EH (cell line): ENCODE results near the gene LMOD3.

ENCODE experiments used
- DNase-seq: peaks from one replicate; pipeline ENCODE4 v3.0.0-alpha.2; 2015; ENCODE audit warnings: low read depth

LMOD3 gene

DNA sequence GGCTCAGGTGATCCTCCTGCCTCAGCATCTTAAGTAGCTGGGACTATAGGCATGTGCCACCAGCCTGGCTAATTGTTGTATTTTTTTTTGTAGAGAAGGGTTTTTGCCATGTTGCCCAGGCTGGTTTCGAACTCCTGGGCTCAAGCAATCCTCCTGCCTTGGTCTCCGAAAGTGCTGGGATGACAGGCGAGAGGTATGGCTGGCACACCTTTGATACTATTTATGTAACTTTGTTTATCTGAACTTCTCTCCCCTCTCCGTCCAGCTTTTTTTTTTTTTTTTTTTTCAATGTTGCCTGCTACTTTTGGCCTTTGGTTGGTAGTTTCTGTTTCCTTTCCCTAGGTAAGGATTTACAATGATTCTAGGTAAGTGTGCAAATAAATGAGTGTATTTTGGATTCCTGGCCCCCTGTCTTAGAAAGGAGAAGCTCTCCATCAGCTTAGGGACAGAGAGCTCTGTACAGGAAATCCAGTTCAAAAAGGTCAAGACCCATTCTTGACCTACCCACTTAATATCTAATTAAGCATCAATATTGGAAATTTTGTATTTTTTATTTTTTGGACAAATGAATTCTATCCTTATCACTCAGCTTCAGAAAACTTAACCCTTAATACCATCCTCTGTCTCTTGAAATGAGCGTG is 30.9 kb downstream of the LMOD3 start:
- DNase-seq: no peak

- peak; percentile 82 for DNase-seq
Measured at GRCh38 chr3:69090021-69090420, 32.4 kb downstream of the LMOD3 start.

DNA sequence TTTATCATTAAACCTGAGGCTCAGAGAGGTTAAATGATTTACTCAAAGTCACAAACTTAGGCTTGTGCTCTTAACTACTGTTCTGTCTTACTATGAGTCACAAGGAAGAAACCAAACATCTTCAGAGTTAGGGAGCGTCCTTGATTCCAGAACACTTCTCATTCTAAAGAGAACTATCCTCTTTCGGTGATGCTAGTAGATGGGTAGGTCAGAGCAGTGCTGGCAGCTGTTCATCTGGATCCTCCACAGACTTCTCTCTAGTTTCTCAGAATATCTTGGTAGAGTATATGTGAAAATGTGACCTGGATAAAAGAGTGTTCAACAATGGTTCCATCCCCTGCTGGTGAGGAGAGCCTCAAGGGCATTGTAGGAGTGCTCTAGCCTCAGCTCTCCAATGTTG is 34.3 kb downstream of the LMOD3 start:
- DNase-seq: peak; percentile 67

GRCh38 chr3:69087030-69087791 is 35.2 kb downstream of the LMOD3 start:
- no peak for DNase-seq

- DNase-seq: peak; percentile 92
Measured at GRCh38 chr3:69085833-69086722, 36.3 kb downstream of the LMOD3 start.

DNA sequence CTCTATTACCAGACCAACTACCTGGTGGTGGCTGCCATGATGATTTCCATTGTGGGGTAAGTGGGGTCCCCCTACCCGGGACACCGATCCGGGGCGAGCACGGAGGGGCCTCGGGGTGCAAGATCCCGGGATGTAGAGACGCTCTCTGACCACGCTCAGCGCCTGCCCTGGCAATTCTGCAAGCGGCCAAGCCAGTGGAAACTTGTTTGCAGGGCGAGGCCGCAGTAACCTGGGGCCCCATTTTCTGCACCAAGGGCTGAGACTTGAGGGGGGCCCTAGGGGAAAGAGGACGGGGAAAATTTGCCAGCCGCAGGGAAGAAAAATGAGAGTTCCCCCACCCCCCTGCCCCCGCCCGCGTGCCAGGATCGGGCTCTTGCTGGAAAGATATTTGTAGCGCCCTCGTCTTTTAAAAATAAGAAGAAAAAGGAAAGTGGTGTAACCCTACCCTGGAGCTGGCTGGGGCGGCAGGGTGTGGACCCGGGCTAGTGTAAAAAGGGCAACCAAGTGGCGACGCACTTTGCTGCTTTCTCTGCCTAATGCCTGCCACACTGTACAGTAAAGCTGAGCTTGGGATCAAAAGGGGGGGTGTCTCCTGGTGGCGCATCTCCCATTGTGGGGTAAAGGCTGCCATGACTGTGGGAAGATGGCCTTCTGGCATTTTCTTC is 37.1 kb downstream of the LMOD3 start:
- DNase-seq: peak; percentile 40

DNA sequence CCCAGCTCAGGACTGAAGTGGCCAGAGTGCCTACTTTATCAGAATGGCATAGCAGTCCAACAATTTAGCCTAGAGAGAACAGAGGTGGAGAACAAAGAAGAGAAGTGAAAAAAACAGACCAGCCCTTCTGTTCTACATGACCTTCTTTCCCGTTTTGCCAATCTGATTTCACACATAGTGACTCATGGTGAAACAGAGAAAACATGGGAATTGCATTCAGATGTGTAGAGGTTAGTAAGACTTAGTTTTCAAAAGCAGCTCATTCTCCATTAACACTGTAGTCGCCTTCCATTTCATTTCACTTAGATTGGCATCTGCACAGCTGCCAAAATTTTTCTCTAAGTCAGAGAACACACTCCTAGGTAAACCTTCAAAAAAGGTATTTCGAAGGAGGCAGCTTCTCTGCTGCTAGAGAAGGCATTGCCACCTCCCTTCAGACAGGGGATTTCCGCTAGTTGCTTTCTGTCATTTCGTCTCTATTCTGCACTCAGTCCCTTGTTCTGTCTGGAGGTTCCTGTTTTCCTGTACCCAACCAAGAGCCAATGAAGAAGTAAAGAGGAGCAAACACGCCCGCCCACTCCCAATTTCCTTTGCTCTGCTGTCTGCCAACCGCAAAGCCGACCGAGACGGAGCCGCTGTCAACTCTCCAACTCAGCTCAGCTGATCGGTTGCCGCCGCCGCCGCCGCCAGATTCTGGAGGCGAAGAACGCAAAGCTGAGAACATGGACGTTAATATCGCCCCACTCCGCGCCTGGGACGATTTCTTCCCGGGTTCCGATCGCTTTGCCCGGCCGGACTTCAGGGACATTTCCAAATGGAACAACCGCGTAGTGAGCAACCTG is 37.8 kb downstream of the LMOD3 start, which contains the start of gene ARL6IP5:
TSS of gene ARL6IP5 (plus strand) at position 612 of the 842 bp plus-strand sequence. CDS start at position 723, 111 bp downstream.
- peak; percentile 93 for DNase-seq

GRCh38 chr3:69082805-69083204 is 39.6 kb downstream of the LMOD3 start:
- peak; percentile 85 for DNase-seq

DNA sequence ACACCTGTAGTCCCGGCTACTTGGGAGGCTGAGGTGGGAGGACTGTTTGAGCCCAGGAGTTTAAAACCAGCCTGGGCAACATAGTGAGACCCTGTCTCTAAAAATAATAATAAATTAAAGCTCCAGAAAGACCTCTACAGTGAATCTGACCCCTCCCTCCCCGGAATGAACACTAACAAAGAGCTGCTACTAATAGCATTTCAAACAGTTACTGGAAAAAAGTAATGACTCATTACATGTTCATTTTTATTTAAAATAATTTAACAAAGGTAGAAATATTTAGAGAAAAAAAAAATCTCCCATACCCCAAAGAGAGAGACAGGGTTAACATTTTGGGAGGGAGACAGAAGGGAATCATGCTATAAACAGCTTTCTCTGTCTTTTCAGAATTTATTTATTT is 40.0 kb downstream of the LMOD3 start:
- DNase-seq: no peak

DNA sequence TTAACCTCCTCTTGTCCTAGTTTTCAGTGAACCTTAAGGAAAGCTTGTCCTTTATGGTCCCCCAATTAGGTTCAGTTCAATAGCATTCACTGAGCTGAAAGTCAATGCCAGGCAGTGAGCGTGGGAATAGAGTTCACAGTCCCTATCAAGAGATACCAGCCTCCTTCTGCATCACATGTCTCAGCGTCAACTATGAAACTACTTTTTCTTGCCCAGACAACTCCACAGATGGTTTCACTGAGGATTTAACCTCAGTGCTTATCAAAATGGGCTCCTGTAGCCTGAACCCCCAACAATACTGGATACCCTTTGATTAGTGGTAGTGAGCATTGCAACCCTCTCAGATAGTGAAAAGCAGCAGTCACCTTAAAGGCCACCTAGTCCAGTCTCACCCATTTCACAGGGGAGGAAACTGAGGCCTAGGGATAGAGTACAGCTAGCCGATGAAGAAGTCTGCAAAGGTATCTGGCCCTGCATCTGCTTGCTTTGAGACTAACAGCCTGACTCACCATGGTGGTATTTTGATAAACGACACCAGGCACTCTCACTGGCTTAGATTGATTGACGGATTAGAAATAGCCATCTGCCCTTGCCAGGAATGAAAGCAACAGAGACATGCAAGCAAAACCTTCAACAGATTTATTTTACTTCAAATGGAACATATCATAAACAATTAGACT is 40.7 kb downstream of the LMOD3 start:
- peak; percentile 36 for DNase-seq

- DNase-seq: peak; percentile 87
Measured at GRCh38 chr3:69080233-69080920, 42.0 kb downstream of the LMOD3 start, which contains the start of gene UBA3. TSS of gene UBA3 (minus strand) at chr3:69080365. CDS start at chr3:69080353, 12 bp downstream.

GRCh38 chr3:69079269-69080159 is 42.9 kb downstream of the LMOD3 start:
- DNase-seq: peak; percentile 25

GRCh38 chr3:69072928-69073327 is 49.5 kb downstream of the LMOD3 start:
- no peak for DNase-seq

DNA sequence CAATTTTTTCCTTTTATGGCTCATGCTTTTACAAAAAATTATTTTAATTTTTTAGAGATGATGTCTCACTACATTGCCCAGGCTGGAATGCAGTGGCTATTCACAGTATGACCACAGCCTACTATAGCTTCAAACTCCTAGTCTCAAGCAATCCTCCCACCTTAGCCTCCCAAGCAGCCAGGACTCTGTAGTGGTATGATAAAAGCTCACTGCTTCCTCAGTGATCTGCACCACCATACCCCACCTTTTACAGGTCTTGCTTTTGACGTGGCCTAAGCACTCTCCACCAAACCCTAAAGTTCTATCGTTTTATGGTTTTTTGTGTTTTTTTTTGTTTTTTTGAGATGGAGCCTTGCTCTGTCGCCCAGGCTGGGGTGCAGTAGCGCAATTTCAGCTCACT is 56.3 kb downstream of the LMOD3 start:
- no peak for DNase-seq

GRCh38 chr3:69065318-69065964 is 57.0 kb downstream of the LMOD3 start:
- DNase-seq: no peak

GRCh38 chr3:69063636-69064035 is 58.8 kb downstream of the LMOD3 start:
- no peak for DNase-seq

DNA sequence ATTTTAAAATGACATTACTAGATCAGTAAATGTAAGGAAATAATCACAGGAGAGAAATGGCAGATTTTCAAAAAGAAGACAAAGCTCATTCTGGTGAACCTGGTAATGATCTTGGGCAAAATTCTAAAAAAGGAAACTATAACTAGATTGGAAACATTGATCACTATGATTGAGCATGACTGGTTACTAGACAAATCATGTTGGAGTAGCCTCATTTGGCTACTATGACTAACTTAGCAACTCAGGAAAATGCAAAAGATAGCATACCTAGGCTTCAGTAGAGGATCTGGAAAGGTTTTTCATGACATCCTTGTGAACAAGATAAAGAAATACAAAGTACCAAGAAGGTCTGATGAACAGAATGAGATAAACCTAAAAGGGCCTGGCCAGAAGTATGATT is 62.7 kb downstream of the LMOD3 start:
- DNase-seq: no peak

GRCh38 chr3:69058947-69059224 is 63.5 kb downstream of the LMOD3 start:
- no peak for DNase-seq
